GM18870 (cell line): Measurements from ENCODE around the gene RPS6KA4.

Experiments
- ATAC-seq: cut with Tn5 transposase; IDR thresholded peaks from one replicate; pipeline ENCODE4 v1.9.1; 2021; ENCODE audit warnings: moderate library complexity; ENCODE audit not compliant: unreplicated experiment

RPS6KA4 gene

DNA sequence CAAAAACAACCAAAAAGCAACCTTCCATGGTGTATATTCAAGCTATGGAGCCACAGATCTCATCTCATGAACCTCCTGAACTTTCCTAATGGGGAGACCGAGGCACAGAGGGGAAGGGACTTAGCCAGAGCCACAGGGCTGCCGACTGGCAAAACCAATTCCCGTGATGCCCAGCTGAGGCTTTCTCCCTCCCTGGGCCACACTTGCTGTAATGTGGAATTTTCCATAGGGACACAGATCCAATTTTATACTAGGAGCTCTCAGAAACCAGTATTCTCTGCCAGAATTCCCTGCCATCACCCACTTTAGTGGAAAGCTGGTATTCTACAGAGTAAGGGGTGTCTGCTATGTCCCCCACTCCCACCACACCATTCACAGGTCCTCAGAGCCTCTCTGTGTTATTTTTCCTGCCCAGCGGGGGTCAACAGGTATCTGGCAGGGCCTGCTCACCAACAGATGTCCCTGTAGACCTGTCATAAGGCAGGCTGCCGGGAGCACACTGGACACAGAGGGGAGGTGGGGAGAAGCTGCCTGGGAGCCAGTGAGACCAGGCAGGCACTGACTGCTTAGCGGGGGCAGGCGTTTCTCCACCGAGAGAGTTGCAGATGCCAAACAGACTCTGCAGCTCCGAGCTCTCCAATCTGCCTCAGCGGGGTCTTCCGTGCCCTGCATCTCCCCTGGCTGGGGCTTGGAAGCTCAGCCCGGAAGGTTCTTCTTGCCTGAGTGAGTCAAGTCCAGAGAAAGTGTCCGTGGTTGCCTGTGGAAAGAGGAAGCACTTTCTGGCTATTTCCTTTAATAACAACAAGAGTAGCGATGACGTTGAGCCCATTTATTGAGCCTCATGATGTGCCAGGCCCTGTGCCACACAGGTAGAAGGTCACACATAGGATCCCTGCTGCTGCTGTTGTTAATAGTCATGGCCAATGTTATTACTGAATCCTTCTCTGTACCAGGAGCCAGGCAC is 26.3 kb downstream of the RPS6KA4 start:
- no peak for ATAC-seq

- no peak for ATAC-seq
These were observed 27.2 kb downstream of the RPS6KA4 start for GRCh38 chr11:64385945-64386704.

- ATAC-seq, result no peak
These were observed 29.0 kb downstream of the RPS6KA4 start for GRCh38 chr11:64387916-64388315.

DNA sequence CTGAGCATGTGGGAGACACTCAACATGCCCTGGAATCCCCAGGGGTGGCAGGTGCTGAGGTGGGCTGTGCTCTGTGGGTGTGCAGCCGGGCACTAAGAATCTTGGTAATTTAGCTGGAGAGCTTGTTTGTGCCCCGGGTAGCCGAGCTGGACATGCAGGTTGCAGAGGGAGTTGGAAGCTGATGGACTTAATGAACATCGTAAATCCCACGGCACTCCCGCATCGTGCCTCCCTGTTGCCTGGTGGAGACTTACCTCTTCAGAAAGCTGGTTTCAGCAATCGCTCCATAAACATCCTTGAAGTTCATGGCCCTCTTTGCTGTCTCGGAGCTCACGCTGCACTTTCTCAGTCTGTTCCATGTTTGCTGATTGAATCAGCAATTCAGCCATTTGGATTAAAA is 29.9 kb downstream of the RPS6KA4 start:
- ATAC-seq, result no peak

DNA sequence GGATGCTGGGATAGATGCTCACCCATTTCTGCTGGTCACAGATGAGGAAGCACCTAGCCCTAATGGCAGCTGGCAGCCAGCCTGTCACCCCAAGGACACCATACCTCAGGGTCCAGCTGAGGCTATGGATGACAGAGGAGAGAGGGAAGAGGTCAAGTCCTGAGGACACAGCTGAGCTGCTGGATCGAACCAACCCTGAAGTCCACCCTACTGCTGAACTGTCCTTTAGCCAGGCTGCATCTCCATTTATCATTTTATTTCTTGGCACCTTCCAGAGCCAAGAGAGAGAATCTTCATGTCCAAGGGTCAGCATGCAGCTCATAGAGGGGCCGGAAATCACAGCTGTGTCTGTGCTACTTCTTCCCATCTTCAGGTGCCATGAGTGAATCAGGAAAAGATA is 30.9 kb downstream of the RPS6KA4 start:
- no peak for ATAC-seq

DNA sequence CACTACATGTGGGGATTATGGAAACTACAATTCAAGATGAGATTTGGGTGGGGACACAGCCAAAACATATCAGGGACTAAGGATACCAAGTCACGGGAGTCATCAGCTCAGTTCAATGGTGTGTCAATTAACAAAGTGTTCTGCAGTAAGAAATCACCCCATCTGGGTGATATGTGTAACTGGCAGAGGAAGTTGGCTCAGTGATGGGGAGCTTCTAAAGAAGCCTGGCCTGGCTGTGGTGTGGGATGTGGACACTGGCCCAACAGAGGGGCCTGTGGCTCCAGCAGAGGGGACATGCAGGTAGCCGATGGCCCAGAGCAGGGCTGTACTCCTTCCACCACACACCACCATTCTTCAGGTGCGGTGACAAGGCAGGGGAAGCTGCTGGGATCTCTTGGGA is 31.6 kb downstream of the RPS6KA4 start:
- ATAC-seq, result no peak

DNA sequence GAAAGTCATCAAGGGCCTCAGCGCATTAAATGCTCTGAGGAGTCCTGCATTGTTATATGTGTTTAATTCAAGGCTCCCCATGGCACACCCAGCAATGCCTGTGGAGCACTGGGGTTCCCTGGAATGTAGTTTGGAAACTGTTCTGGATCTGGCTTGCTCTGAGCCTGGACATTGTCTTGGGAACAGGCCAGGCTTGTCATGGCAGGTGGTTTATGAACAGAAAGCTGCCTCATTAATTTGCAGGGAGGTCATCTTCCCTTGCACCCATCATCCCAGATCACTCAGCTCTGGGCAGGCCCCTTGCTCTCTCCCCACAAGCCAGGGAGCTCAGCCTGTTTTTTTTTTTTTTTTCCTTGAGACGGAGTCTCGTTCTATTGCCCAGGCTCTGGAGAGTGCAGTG is 32.9 kb downstream of the RPS6KA4 start:
- ATAC-seq, result no peak

DNA sequence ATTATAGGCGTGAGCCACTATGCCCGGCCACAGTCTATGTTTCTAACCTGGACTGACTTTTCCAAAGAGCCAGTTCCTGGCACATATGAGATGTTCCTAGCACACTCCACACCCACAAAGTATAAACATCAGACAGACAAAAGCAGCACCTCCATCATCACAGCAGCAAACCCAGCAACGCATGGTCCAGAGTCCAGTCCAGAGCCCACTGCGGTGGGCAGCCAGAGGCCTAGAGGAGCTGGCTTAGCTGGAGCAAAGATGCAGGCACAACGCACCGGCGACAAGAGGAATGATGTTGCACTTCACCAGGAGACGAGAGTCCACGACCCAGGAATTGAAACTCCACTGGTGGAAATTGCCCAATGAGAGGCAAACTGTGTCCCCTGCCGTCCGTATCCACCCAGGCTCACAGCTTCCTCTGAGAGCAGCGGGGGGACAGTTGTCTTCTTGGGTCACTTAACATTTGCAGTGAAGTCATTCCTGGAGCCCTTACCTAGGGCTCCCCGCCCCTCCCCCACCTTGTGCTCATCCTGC is 36.6 kb downstream of the RPS6KA4 start:
- ATAC-seq, result no peak

DNA sequence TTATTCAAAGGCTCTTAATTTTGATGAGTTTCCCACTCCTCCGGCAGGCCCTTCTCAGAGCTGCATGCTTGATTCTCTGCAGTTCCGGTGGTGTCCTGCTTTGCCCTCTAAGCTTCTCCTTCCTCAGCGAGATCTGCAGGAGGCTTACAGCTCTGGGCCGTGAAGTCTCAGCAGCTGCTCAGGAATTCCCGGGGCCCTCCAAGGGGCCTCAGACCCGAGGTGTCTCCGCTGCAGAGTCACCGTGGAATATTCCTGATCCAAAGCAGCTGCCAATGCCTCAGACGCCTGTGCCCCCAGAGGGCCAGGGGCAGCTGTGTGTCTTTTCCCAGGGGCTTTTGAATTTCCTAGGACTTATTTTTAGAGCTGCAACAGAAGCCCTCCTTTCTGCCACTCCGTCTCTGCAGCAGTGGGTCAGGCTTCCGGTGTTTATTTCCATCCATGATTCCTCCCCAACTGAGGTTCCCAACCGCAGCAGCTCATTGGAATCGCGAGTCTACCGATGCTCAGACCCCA is 37.2 kb downstream of the RPS6KA4 start:
- no peak for ATAC-seq

DNA sequence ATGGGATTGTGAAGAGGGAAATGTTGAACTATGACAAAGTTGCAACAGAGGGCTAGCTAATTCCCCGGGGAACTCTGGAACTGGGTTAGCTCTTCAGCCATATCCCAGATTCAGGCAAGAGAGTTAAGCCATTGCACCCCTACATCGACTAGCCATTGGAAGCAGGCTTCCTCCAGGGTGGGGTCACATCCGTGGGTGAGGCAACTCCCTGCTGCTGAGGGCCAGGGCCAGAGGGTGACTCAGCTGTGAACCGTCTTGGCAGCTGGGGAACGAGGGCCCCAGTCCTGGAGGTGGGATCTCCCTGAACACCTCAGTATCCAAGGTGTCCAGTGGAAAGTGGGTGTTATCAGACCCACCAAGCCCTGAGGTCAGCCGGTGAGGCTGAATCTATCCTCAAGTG is 41.1 kb downstream of the RPS6KA4 start:
- no peak for ATAC-seq

GRCh38 chr11:64400667-64401066 is 41.7 kb downstream of the RPS6KA4 start:
- no peak for ATAC-seq

GRCh38 chr11:64401775-64402174 is 42.8 kb downstream of the RPS6KA4 start:
- no peak for ATAC-seq

DNA sequence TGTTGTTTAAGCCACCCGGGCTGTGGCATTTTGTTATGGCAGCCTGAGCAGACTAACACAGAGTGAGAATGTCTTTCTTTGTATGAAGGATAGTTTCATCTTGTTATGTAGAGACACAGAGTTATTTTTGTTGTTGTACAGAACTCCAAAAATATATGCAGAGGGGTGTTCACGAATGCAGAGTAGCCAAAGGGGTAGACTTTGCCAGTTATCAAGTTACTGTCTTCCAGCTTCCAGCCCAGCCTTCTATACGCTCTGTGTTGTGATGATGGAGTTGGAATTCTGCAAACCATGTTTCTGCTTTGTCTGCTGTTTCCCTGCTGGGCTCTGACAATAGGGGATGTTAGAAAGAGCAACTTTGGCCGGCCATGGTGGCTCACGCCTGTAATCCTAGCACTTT is 44.1 kb downstream of the RPS6KA4 start:
- no peak for ATAC-seq

- ATAC-seq, result no peak
These were observed 47.4 kb downstream of the RPS6KA4 start for GRCh38 chr11:64406221-64406946.

DNA sequence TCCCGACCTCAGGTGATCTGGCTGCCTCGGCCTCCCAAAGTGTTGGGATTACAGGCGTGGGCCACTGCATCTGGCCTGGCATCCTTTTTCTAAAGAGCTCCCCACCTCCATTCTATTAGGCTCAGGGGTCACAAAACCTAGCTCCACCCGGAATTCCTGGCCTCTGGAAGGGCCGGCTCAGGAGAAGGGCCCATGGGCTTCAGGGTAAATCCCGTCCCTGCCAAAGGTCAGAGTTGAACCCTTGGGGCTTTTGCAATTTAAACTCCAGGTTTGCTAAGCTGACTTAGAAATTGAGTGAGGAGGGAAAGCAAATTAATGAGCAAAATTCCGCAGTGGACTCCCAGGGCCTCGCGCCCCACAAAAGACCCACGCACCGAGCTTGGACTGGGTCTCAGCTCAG is 48.3 kb downstream of the RPS6KA4 start:
- no peak for ATAC-seq

DNA sequence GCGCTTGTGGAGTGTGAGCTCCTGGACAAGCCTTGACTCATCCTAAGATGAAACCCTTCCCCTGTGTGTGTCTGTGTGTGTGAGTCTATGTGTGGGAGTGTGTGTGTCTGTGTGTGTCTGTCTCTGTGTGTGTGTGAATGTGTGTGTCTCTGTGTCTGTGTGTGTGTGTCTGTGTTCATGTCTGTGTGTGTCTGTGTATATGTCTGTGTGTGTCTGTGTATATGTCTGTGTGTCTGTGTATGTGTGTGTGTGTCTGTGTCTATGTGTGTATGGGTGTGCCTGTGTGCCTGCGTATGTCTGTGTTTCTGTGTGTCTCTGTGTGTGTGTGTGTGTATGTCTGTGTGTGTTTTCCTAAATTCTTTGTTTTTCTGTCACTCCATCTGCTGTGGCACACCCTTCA is 48.7 kb downstream of the RPS6KA4 start:
- ATAC-seq, result no peak

DNA sequence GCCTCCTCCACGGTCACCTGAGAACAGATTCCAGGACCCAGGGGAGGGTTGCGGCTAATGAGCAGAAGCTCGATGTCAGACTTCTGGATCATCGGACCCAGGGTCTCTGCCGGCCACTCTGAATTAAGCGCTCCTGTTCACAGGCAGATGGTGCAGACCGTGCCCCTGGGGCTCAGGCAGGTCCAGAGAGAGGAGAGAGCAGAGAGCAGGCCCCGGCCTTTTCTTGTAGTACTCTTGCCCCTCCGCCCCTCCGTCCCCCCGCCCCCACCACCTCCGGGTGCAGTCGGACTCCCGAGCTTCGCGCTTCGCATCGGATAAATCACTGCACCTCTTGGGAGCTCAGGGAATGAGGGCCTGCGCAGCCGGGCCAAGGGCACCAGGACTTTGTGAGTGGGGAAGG is 50.3 kb downstream of the RPS6KA4 start:
- ATAC-seq, result no peak

GRCh38 chr11:64409707-64410403 is 50.9 kb downstream of the RPS6KA4 start:
- no peak for ATAC-seq

- no peak for ATAC-seq
These were observed 51.4 kb downstream of the RPS6KA4 start for GRCh38 chr11:64410404-64410734.

GRCh38 chr11:64413417-64413816 is 54.5 kb downstream of the RPS6KA4 start:
- ATAC-seq, result no peak
